IPS-NIHi7 (cell line): Measurements from ENCODE around the gene PTX4.

Experiments used
- DNase-seq: peaks from one replicate; pipeline ENCODE4 v3.0.0; 2012; ENCODE audit warnings: mixed read lengths; ENCODE audit errors: extremely low spot score

The PTX4 gene

DNA sequence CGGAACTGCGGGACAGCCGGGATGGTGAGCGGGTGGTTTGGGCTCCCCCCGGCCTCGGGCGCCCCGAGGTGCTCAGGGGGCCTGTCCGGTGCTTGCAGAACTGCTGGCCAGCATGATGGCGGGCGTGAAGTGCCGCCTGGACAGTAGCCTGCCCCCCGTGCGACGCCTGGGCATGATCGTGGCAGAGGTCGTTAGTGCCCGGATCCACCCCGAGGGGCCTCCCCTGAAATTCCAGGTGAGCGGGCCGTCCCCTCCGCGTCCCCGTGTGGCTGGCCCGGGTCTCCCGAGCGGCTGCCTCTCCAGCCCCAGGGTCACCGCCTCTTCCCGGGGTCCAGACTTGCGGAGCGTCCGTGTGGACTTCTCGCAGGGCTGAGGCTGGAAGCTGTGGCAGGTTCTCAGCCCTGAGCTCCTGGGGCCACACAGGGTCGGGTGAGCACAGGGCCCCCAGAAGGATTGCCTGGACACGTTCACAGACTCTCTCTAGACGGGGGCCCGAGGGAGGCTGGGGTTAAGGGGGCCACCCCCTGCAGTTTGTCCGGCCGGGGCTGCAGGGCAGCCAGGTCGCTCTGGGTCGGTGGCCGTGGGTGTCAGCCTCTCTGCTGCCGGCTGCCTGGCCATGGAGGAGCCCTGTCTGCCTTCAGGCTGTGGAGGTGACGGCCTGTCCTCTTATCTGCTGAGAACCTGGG lies 11.9 kb upstream of the PTX4 start:
- no peak for DNase-seq

DNA sequence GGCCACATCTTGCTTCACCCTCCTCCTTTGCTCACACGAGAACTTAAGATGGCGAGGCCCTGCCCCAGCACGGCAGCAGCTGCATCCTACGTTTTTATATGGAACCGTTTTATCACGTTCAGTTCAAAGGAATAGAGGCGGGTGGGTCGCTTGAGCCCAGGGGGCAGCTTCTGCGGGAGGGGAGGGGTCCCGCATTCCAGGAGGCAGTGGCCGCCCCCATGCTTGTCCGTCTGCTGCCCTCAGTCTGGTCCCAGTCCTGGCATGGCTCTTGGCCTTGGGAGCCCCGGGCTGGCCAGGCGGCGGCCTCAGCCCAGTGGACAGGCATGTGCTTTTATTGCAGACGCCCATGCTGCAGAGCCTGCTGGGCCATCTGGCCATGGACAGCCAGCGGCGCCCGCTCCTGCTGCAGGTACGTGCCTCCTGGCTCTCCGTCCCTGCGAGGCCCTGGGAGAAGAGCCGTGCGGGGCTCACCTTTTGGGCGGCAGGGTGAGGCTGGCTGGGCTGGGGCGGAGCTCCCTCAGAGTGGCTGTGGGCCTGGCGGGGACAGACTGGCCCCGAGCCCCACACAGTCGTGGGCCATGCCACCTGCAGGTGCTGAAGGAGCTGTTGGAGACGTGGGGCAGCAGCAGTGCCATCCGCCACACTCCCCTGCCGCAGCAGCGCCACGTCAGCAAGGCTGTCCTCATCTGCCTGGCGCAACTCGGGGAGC lies 11.2 kb upstream of the PTX4 start:
- no peak for DNase-seq

DNA sequence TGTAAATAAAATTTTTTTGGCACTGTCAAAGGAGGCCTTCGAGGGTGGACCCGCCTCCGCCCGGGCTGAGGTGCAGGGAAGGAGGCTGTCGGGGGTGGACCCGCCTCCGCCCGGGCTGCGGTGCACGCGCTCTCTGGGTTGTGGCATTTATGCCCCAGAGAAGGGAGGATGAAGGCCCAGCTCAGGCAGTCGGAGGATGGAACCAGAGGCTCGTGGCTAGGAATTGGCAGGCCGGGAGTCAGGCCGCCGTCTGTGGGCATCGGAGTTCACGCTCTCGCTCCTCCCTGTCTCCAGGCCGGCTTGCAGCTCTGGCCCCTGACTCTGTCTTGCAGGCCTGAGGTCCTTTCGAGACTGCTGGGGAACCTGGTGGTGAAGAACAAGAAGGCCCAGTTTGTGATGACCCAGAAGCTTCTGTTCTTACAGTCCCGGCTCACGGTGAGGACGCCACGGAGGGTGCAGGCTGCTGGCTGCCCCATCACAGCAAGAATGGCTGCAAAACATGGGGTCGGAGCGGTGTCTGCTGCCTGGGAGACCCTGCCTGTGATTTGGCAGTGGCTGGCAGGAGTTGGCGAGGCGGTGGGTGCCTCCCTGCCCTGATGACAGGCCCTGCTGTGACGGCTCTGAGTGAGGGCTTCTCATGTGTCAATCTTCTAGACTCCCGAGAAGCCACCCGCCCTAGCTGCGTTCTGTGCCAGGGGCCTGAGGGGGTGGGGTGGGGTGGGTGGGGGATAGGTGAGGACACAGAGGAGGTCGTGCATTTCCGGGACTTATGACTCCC lies 10.3 kb upstream of the PTX4 start:
- DNase-seq: no peak

DNA sequence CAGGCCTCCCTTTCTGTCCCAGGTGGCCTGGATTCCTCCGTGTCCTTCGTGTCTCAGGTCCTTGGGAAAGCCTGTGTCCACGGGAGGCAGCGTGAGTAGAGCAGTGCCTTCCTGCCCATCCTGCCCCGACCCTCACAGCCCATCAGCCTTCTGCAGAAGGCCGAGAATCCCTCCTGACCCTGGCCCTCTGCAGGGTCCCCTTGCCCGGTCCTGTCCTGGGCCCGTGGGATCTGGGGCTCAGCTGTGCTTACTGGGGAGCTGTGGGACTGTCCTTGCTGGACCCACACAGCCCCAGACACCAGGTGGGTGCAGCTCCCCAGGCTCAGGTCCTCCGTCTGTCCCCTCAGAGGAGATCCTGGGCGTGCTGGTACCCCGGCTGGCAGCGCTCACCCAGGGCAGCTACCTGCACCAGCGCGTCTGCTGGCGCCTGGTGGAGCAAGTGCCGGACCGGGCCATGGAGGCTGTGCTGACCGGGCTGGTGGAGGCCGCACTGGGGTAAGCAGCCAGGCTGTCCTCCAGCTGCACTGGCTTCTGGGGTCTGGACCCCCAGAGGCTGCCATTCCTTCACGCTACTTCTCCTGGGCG lies 8.4 kb upstream of the PTX4 start:
- DNase-seq: no peak

DNA sequence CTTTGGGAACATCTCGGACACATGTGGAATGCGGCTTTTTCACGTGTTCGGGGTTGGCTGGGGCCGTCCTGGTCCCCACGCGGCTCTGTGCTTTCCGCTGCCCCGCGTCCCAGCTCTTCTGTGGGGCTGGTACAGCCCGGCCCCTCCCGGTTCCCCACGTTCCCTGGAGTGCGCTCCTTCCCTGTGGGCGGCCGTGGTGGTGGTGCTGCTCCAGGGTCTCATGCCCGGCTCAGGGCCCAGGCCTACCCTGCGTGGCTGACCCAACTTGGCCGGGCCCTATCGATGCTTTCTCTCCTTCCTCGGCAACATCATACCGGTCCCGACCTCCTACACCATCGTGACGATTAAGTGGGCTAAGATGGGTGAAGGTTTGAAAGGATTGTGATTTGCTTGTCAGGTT lies 7.7 kb upstream of the PTX4 start:
- no peak for DNase-seq

DNA sequence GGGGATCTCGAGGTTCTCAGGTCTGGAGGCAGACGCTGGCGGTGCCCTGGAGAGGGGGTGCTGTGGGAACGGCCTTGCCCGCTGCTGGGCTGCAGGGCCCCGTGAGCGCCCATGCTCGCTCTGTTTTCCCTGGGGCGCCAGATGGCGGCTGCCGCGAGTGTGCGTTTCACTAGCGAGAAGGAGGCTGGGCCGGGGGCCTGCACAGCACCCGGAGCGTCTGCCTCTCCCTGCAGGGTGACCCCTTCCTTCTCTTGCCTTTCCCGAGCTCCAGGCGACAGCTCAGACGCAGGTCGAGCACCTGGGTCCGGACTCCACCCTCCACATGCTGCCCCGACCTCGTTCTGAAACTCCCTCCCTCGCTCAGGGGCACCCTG lies 7.1 kb upstream of the PTX4 start:
- DNase-seq: no peak

DNA sequence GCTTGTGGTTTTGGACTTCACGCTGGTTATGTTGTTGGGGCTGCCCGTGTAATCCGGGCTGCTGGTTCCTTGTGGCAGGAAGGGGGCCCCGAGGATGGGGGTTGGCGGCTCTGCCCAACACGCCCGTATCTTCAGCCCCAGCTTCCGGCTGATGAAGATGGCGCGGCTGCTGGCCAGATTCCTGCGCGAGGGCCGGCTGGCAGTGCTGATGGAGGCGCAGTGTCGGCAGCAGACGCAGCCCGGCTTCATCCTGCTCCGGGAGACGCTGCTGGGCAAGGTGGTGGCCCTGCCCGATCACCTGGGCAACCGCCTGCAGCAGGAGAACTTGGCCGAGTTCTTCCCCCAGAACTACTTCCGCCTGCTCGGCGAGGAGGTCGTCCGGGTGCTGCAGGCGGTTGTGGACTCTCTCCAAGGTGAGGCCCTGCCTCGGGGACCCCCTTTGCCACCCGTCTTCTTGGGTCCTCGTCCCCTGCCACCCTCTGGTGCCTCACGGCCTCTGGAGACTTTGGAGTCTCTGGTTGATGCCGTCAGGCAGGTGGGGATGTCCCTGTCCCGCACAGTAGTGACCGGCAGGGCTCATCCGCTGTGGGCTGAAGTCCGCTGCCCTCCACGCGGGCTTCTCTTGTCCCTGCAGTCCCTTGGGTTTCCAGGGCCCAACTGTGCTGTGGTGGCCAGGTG lies 6.6 kb upstream of the PTX4 start:
- no peak for DNase-seq

DNA sequence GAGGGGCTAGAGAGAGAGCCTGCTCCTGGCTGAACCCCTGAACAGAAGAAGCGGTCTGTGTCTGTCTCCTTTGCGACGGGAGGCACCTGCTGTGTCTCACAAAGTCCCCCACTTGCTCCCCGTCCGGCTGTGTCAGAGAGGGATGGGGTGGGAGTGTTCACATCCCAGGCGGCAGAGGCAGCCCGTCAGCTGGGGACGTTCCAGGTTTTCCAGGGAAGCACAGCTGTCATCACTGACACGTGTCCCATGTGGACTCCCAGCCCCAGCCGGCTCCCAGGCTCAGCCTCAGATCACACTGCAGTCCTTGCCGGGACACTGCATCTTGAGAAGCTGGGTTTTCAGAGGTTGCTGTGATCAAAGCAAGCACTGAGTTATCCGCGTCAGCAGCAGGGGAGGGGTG lies 6.0 kb upstream of the PTX4 start:
- DNase-seq: no peak

DNA sequence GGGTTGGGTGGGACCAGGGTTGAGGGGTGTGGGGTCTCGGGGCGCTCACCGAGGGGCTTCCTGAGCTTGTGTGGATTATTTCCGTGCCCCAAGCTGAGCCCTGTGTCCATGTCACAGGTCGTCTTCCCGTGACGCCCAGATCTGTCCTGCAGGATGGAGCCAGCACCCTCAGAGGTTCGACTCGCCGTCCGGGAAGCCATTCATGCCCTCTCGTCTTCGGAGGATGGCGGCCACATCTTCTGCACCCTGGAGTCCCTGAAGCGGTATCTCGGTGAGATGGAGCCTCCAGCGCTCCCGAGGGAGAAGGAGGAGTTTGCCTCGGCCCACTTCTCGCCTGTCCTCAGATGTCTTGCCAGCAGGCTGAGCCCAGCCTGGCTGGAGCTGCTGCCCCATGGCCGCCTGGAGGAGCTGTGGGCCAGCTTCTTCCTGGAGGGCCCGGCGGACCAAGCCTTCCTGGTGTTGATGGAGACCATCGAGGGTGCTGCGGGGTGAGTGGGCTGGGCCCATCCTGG lies 5.4 kb upstream of the PTX4 start:
- DNase-seq: peak; percentile 69

DNA sequence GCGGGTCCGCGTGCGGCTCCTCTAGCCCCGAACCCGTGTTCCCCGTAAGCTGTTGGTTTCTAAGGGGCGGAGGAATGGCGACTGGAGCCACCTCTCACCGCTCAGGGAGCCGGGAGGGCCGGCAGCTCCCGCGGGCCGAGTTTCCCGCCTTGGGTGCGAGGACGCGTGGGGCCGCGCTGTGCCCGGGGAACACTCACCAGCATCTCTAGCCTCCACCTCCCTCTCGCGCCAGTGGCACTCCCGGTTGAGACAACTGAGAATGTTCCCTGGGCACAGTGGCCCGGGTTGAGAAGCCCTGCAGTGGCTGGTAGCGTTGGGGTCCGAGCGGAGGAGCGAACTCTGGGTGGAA lies 5.0 kb upstream of the PTX4 start:
- DNase-seq: no peak

DNA sequence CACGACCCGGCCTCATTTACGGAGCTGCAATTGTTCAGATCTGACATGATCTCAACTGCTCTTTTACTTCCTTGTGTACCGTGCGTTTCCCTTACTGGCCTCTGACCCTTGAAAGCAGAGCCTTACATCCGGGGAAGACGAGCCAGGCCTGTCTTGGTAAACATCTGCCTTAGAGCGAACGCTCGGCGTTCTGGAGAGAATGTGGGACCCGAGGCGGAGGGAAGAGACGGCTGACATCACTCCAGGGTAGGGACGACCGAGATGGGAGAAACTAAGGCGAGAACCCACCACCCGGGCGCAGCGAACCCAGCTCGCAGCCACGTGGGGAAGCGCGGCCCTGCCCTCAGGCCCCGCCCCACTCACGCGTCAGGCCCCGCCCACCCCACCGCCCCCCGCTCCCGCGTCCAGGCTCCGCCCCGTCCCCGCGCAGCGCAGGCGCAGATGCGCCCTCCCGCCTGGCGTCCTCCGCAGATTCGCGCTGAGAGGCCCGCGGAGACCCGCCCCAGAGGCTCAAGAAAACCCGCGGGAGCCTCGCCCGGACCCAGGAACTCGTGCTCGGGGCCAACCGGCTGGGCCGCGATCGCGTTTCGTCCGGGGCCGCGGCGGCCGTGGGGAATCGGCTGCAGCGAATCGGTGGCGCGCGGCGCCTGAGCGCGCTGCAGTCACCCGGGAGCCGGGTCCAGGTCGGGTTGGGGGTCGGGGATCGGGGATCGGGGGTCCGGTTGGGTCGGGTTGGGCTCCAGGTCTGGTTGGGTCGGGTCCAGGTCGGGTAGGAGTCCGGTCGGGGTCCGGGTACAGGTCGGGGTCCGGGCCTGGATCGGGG lies 4.4 kb upstream of the PTX4 start, which contains the start of gene TELO2:
TSS of gene TELO2 (plus strand) at position 438 of the 823 bp plus-strand sequence. CDS start 922 bp downstream, outside the sequence.
- peak; percentile 98 for DNase-seq

DNA sequence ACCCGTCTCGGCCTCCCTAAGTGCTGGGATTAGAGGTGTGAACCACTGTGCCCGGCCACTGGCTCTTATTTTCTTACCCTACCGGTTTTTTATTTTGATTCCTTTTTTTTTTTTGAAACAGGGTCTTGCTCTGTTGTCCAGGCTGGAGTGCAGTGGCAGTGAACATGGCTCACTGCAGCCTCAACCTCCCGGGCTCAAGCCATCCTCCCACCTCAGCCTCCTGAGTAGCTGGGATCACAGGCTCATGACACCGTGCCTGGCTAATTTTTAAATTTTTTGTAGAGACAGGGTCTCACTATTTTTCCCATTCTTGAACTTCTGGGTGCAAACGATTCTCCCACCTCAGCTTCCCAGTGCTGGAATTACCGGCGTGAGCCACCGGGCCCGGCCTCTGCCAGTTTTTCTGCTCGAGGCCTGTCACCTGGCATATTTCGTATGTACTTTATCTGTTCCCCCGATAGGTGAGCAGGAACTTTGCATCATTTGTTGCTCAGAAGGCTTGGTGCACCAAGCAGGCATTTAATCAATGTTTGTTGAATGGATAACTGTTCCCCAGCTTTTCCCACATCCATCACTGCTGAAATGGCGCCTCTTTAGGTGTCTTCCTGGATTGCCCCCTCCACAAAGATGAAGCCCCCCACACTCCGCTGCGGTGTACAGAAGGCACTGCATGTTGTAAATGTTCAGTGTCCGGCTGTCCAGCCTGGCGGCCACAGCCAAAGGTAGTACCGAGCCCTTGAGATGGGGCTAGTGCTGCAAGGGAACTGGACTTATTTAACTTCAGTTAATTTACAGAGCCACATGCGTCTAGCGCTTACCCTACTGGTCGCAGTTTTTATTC lies 3.6 kb upstream of the PTX4 start:
- no peak for DNase-seq

DNA sequence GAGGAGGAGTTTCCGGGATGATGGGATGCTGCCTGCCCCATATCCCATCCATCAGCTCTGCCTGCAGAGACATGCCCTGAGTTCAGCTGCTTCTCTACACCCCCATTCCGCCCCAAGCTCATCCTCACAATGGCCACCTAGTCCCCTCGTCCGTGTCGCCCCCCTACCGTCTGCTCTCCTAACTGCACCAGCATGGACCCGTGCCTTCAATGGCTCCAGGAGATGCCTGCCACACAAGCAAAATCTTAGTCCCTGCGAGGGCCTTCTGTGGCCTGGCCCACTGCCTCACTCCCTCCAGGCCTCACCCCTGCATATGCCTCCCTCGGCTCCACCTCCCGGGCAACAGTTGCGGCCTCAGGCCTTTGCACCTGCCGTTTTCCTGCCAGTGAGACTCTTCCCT lies 2.6 kb upstream of the PTX4 start:
- DNase-seq: no peak

DNA sequence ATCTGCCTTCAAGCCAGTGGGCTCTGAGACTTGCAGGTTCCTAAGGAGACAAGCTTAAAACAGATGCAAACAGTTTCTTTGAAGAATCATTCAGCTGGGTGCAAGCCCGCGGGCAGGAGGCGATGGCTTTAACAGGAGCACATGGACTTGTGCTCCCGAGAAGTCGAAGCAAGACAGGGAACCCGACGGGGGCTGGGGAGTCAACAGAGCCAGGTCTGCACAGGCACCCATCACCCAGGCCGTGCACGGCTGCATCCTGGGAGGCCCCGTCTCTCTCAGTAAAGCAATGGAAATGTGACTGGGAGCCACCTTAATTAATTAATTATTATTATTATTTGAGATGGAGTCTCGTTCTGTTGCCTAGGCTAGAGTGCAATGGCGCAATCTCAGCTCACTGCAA lies 333 bp upstream of the PTX4 start:
- no peak for DNase-seq

DNA sequence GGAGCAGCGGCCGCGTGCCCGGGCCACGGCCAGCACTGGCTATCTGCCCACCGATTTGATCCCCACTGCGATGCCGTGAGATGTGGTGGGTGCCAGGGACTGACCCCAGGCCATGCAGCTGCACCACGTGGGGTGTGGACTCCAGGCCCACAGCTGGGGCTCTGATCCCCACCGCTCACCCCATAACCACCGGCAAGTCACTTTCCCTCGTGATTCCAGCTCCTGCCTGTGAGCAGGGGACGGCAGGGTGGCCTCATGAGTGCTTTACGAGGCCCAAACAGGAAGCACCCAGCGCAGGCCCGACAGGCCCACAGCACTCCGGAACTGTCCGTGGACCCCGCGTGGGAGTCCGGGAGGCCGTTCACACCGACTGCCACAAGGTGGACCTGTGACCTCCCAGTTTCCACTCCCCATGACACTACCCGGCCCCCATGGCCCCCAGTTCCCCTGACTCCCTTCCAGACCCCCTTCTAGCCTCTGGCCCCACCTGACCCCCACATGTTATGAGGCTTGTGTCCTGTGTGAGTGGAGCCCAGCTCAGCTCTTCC lies 616 bp downstream of the PTX4 start:
- DNase-seq: no peak

DNA sequence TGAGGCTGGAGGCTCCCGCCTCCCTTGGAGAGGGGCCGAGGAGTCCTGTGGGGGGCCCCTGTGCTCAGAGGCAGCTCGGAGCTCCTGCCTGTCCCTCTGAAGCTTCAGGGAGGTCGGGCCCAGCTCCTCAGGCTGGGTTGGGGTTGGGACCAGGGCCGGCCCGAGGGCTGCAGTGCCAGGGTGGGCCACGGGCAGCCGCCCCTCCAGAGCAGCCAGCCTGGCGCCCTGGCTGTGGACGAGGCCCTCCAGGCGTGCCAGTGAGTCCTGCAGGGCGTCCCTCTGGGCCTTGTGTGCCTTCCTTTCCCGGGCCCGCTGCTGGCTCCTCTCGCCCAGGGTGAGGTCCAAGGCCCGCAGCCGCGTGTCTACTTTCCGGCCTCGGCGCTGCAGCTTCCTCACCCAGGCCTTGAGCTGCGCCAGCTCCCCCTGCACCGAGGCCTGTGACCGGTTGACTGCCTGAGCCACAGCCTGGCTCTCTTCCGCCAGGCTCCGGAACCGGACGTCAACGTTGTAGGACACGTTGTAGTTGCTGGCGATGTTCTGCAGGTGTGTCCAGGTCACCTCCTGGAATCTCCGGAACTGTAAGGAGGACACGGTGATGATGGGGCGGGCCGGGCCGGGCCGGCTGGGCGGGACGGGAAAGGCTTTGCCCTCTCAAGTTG lies 1.2 kb downstream of the PTX4 start:
- DNase-seq: no peak

DNA sequence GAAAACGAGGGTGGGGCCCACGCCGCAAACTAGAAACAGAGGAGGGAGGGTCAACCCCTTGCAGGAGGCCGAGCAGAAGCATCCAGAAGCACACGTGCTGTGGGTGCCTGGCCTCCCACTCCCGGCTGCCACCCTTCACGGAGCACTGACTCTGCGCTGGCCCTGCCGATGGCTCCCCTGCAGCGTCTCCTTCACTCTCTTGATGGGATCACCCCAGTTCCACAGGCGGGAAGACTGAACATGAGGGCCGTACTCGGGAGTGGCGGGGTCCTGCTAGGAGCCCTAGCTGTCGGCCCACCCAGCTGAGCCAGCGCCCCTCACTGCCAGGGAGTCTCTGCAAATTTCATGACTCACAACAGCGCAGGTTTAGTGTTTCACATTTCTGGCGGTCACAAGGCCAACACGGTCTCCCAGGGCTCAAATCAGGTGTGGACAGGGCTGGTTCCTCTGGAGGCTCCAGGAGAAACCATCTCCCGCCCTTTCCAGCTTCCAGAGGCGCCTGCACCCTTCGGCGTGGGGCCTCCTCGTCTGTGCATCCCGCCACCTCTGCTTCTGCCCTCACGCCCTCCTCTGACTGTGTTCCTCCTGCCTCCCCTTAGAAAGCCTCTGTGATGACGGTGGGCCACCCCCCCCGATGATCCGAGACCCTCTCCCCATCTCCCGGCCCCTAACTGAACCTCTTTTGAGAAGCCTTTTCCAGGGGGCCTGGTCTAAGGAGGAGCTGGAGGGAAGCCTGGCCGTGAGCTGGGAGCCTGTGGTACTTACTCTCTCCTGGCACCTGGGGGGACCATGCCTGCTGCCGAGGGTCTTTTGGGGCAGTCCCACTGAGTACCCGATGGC lies 2.0 kb downstream of the PTX4 start:
- DNase-seq: no peak

DNA sequence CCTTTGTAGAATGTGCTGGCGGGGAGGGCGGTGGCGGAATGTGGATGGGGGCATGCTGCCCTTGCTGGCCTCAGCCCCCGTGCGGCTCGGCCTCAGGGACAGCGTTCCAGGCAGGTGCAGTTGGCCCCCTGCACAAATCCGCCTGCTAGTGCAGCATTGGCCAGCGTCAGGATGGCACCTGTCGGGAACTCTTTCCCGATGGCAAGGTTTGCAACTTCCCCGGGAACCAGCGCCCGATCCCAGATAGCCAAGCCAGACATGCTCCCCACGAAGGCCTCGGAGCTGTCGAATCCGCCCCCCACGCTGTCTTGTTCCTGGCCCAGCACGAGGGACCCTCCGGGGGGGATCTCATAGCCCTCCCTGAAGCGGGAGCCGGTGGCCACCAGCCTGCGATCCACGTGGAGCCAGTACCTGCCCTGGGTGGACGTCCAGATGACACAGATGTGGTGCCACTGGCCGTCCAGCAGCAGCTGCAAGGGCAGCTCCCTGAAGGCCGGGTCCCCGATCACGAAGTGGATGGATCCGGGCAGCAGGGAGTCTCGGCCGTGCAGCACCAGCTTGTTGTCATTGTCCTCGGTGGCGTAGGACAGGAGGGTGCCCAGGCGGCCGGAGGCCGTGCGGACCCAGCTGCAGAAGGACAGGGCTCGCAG lies 2.8 kb downstream of the PTX4 start:
- no peak for DNase-seq
